GM18858 (cell line): Measurements from ENCODE around the gene KCTD1.

Experiments used
- ATAC-seq: cut with Tn5 transposase; IDR thresholded peaks from one replicate; pipeline ENCODE4 v1.9.1; 2021; ENCODE audit not compliant: unreplicated experiment

Gene KCTD1

DNA sequence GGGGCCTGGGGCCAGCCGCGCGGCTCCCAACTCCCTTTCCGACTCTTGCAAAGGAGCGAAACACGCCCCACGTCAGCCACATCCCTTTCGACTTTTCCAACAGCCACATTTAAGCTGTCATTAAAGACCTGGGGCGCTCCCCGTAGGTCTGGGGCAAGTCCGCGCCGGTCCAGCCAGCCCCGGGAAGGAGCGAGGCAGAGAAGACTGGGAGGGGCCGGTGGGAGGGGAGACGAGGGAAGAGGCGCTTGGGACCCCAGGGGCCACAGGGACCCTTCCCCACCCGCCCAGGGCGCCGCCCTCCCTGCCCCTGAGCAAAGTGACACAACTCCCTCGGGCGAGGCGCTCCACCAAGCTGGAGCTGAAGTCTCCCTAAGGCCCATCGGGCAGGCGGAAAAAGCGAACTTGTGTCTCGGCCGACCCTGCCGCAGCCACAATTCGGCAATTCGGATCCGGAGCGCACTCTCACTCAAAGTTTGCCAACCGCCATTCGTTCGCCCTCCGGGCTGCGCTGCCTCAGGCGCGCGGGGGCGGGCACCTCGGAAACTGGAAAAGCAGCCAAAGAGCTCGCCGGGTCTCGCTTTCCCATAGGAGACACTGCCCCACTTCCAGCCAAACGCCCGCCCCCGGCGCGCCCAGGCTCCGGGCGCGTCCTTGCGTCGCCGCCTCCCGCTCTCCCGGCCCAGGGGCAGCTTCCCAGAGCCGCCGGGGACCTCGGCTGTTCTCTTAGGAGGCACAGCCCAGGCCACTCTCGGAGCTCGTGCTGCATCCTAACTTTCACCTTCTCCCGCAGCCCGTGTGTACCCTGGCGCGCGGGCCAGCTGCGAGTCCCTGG, 1.1 kb upstream of the KCTD1 start:
- no peak for ATAC-seq

DNA sequence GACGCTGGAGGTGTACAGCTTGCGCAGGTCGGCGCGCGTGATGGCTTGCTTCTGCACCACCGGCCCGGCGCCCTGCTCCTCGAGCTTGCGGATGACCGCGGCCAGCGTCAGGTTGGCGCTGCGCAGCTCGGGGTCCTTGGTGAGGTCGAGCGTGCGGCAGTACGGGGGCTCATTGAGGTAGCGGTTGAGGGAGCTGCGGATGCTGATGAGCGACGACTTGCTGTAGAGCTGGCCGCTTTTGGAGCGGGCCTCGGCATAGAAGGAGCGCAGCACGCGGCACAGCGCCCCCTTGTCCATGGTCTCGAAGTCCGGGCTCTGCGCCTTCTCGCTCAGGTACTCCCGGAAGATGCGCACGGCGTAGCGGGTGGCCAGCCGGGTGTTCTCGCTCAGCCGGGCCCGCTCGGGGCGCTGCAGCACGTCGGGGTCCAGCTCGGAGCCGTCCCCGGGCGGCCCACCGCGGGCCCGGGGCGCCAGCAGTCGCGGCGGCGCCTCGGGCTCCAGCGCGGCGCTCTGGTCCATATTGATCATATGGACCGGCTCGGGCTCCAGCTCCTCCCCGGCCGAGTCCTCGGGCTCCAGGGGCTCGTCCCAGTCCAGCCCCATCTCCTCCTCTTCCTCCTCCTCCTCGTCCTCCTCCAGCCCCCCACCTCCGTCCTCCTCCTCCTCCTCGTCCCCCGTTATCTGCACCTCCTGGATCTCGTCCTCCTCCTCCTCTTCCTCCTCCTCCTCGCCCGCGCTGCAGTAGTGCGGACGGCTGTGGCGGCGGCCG, 523 bp downstream of the KCTD1 start:
- ATAC-seq, result peak; percentile 45

DNA sequence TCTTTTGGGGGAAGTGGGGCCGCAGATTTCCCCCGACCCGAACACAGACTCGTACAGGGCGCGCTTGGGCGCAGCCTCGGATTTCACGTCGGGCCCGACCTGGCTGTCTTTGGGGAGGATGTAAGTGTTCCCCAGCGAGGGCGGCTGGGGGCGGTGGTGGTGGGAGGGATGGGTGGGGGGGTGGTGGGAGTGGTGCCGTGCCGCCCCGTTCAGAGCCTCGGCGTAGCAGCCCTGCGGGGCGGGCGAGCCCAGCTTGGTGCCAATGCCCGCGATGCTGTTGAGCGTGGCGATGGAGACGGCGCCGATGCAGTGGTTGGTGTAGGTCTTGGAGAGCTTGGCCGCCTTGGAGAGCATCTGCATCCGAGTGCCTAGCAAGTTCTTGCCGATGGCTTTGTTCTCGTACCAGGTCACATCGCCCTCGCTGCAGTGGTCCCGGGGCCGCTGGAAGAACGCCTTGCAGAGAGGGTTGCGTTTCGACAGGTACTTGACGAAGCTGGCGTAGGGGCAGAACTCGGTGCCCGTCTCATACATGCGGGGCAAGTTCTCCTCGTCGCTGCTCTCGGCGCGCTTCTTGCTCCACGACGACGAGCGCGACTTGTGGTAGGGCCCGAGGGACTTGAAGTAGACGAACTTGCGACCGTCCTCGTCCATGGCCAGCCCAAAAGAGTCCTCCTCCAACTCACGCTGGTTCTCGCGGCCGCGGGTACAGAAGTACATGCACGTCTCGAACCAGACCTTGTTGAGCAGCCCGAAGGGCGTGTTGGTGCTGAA, 1.3 kb downstream of the KCTD1 start:
- ATAC-seq, result no peak

DNA sequence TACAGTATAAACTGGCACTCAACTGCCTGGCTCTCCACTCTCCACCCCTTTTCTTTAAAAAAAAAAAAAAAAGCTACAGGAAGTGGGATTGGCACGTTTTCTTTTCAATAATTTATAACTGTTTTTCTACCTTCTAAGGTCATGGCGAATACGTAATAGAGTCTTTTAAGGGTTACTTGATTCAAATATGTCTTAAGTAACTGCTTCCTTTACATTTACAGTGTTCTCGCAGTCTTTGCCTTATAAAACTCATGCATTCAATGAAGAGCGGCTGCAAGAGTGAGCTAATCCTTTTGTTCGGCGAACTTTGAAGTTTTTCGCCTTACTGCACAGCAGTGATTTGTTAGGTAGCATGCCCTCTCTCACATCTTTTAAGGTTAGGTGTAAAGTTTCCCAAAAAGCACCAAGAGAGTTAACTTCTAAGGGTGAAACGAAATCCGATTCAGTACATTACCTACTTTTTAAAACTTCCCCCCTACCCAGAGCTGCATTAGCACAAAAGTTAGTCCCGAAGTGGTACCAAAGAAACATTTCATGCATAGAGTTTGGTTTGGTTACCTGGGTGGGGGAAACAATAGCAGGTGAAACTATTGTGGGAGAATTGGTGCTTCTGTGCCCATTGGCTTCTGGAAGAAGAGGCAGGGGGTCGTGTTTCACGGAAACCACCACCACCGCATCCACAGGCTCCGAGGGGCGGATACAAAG, 2.0 kb downstream of the KCTD1 start:
- ATAC-seq, result no peak

DNA sequence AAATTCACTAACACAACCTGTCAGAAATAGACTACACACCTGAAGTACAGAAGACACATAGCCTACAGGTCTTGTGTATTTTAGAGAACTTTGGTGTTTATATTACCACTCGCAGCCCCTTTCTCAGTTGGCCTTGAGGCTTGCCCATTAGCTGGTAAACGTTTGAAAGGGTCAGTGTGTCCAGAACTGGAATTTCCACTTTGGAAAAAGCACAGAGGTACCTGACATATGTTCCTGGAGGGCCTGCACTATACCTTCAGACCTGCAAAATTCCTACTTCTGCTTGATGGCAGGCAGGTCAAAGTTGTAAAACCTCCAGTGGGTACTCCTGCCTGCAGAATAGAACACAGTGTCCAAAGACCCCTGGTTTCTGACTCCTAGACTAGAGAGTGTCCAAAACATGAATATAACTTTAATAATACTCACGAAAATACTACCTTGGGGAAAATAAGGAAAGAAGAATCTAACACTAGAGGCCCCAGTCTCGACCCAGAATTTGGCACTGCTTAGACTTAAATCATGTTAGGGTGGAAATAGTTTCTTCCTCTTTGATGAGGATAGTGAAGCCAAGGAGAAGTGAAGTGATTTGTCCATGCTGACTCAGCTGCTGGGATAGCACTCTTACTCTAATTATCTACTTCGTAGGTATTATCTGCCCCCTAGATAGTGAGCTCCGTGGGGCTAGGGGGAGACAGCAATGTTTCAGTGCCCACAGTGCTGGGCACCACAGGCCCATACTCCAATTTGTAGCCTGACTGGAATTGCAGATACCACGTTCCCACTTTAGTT, 2.8 kb downstream of the KCTD1 start:
- ATAC-seq, result no peak

DNA sequence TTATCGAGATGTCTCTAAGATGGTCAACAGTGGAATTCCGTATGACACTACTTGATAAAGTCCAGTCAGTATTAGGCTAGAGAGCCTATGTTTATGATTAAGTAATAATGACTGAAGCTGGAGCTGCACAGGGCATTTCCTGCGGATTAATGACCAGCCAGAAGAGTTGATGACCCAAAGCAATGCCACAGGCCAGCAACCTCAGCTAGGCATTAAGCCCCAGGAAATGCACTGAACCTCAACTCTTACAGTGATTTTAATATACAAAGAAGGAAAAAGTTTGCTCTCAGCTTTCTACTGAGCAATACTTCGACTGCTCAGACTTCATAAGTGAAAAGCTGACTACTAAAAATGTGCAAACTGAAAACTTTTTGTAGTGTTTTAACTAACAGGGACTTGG, 3.9 kb downstream of the KCTD1 start:
- ATAC-seq, result no peak

DNA sequence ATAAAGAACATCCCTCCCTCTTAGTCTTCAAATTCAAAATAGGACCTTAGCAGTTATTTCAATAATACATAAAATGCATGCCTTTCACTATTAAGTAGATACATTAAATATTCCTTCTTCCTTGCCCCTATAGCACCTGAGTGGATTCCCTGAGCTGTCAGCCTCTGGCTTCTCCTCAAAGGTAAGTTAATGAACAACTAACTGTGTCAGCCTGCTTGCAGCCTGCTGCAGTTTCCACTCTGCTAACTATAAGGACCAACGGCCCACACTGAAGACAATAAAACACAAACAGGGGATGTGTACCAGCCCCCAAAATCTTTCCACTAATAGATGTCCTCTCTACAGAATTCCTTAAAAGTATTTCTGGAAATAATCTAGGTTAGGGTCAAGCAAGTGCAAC, 5.0 kb downstream of the KCTD1 start:
- no peak for ATAC-seq

DNA sequence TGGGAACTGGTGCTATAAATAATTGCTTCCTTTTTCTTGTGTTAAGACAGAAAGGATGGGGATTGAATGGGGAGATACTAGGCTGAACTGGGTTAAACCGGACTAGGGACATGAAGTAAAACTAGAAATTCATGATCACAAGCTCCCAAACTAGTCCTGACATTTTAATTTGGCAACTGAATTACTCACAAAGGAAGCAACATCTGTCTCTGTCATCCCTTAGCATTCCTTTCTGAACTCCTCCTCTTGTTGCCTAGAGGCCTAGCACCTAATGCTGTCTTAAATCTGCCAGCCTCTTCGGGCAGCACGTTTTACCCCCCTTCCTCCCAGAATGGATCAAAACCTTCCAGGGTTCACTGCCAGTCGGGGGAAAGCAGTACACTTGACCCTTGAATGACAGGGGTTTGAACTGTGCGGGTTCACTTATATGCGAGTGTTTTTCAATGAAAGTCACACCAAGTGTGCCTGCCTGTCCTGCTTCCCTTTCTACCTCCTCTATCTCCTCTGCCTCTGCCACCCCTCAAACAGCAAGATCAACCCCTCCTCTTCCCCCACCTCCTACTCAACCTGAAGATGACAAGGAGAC, 8.2 kb downstream of the KCTD1 start:
- ATAC-seq, result no peak

DNA sequence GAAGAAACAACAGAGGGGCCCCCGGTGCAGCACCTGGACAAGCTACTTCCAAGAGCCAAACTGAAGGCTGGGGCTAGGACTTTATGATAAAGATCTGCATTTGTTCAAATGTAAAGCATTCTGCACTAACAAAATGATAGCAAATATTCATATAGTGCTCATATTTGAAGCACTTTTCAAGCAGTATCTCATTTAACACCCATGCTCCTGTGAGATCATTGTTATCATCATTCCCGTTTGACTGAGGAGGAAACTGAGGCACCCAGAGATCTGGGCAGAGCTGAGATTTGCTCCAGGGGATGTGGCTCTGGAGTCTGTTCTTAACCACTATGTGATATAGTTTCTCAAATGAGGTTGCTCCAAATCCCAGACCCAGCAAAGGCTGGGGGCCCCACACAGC, 9.8 kb downstream of the KCTD1 start:
- ATAC-seq, result no peak

DNA sequence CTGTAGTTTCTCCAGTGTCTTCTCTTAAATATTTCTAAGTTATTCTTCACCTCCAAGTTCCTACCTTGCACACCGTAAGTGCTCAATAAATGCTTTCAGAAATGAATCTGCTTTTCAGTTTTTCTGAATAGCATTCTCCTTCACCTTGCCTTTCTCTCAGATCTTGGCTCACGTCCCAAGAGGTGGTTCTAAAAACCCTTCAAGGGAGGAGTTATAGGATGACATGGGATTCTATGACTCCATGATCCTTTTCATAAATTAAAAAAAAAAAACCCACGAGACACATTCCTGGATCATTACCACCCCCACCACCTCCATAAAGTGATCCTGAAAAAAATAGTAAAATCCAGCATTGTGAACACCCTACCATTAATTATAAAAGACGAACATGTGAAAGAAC, 11.7 kb downstream of the KCTD1 start:
- ATAC-seq, result no peak

DNA sequence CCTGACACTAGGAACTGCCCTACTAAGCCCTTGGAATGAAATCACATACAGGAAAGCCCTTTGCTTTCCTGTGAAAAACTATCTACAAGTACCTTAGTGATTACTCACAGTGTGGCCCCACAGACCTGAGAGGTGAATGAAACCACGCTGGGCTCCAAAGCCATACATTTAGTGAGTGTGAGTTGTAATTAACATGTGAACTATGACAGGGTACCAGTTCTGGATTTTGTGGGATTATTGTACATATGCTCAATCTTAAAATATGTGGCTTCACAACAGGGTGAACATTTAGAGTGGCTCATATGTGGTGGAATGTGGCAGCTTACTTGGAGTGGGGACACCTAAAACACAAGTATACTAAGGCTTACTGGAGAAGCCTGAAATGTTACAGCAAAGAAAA, 12.3 kb downstream of the KCTD1 start:
- ATAC-seq, result no peak

DNA sequence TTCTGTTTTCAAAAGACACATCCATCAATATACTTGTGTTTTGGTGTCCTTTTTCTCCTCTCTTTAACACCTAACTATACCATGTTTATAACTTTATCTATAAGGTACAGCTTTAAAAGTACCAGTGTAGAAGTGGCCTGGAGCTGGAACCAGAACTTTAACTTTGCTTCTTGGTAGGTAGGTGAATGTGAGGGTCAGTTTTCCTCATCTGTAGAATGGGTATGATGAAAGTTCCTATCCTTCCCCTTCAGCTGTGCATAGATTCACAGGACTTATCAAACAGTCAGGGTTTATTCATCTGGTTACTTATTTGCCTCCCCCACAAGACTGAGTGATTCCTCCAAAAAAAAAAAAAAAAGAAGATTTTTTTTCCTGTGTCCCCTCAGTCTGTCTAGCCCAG, 12.7 kb downstream of the KCTD1 start:
- no peak for ATAC-seq

DNA sequence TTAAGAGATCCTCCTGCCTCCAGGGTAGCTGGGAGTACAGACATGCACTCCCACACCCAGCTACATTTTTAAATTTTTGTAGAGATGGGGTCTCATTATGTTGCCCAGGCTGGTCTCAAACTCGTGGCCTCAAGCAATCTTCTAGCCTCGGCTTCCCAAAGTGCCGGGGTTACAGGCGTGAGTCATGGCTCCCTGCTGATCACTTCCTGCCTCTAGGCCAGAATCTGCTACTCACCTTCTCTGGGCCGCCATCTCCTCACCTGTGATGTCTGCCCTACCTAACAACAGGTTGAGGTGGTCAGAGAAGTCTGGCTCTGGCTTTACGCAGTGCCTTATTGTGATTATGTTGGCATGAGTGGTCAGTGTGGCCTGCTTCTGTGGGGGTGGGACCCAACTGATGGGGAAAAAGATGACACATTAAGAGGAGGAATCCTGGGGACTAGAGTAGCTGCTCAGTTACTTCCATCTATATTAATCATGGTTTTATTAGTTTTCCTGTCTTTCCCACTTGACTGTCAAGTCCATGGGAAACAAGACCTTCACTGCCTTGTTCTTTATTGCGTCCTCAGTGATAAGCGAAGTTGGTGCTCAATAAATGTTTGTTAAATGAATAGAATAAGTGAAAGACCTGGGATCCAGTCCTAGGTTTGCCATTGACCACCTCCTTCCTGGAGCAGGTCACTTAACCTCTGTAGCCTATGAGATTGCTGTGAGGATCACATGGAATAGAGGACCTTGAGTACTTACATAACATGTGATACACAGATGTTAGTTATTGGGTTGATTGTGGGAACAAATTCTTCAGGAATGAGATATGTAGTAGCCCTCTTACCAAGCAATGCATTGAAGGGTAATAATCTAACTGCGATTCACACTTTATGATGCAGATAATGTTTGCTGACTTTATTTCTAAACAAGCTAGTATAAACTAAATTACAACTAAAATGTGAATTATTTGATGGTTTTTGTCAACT, 15.7 kb downstream of the KCTD1 start:
- ATAC-seq, result no peak

DNA sequence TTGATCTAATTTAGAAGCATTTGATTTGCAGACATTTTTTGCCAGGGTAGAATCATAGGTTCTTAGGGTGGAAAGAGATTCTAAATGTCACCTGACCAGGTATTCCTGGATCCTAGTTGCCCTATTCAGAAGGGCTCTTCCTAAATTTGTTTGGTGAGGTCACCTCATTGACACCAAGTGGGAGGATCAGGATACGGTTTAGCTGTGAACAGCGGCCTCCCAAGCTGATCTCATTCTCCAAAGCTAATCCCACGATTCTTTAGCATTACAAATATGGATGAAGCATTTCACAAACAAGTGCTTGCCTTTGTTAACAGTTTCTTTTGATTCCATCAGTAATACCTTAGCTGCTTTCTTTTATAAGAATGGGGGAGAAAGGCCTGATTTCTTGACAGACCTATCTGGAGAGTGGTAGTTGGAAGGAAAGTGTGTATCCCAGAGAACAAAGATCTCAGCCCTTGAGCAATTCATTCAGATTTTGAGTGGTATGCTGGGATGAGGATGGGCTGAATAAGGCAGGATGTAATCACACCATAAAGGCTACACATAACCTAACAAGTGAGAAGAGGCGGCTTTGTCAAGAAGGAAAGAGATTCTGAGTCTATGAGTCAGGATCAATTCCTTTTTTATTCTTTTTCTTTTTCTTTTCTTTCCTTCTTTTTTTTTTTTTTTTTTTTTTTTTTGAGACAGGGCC, 16.6 kb downstream of the KCTD1 start:
- no peak for ATAC-seq

DNA sequence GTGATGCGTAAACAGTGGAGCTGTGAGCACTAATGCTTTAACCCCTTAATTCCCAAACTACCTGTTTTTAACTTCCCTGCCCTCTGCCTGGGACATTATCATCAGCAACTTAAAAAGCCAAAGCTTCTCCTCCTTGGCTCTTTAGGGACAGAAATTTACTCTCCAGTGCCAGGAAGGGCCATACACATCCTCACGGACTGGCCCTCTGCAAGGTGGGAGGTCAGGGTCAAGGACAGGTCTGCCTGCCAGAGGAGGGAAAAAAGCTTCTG, 21.5 kb downstream of the KCTD1 start:
- ATAC-seq, result no peak

DNA sequence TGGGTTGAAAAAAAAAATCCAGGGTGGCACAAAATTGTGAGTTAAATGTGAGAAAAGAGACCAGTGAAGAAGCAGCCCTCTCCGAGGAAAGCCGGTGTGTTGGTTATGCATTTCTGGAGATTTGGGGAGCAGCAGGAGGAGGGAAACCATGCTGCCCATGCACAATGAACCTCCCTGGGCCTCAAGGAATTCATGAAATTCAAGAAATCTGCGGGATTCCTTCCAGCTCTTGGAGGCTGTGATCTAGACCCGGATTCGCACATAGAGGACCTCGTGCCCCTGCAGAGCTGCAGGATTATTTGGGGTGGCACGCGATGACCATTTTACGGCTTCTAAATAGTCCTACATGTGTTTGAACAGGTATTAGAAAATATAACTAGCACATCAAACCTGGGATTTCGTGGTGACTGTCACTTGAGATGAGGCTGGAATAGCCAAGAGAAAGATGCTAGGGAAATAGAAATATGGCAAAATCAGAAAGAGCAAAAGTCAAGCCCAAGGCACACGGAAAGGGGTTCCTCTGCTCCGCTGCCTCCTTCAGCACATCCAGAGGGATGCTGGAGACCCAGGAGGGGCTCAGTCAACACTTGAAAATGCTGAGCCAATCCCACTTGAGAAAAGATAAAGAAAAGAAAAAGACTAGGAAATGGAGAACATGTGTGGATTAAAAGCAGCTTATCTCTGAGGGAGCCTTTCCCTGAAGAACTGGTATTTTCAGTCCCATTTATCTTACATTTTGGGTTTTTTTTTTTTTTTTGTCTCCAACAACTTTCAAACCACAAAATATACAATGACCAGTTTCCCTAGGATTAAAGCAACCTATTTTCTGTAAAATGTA, 22.0 kb downstream of the KCTD1 start:
- no peak for ATAC-seq

DNA sequence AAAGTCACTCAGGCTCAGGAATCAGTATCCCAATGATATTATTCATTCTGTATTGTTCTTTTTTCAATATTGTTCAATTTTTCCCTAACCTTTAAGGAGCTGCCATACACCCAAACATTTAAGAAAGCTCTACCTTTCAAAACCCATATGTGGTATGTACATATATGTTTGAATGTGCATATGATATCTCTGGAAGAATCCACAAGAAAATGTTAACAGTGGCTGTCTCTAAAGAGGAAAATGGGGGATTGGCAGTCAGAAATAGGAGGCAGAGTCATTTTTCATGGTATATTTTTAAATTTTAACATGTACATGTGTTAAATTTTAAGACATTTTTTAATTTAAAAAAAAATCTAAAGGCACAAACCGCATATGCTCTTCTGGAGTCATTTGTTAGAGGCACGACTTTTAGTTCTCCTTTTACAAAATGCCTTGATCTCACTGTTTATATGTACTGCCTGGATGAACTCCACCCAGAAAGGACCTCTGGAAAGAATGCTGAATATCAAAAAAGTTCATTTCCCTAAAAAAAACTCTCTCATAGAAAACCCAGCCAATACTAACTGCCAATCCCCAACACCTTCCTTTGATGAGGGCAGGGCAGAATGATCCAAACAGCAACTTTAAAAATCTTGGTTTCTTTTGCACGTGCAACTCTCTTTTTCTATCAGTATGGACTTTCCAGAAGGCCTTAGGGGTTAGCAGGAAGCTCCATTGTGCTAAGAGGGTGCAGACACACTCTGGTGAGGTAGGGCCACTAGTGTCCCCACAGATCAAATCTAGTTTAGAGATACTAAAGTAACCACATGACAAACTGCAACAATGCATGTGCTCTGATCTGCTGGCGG, 23.6 kb downstream of the KCTD1 start:
- ATAC-seq, result no peak
